ENCODE results near the gene BNIPL.

The BNIPL gene

DNA sequence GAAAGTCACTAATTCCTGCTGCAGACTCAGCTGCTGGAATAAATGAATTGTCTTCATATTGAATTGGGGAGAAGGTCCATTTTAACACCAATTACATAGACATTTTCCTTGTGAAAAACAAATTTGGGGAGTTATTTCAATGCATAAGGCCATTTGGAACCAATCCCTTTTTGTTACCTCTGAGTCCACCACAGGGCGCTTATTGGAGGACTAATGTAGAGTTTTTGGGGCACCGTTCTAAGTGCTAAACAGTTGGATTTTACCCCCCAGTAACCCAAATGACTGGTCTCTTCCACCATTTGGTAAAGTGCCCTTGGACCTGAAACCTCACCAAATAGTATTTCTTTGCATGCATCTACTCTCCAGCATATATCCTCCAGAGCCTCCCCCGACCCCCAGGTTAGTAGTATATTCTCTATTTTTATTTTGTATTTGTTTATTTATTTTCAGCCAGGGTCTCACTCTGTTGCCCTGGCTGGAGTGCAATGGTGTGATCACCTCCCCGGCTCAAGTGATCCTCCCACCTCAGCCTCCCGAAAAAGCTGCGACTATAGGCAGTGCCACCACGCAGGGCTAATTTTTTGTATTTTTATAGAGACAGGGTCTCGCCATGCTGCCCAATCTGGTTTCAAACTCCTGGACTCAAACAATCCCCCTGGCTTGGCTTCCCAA, 26.6 kb upstream of the BNIPL start:
- no peak for DNase-seq (ENCODE audit: low read depth in 2 of 2)

GRCh38 chr1:151010346-151010726, 26.1 kb upstream of the BNIPL start:
- DNase-seq (ENCODE audit: low read depth in 2 of 2) = no peak

GRCh38 chr1:151011154-151011850, 25.1 kb upstream of the BNIPL start:
- DNase-seq (ENCODE audit: low read depth in 2 of 2) = no peak

- no peak for DNase-seq (ENCODE audit: low read depth in 2 of 2)
Measured at GRCh38 chr1:151012684-151013471, 23.5 kb upstream of the BNIPL start.

- DNase-seq (ENCODE audit: low read depth in 2 of 2) = no peak
Measured at GRCh38 chr1:151013518-151013917, 22.9 kb upstream of the BNIPL start.

- peak; percentile 64 to 80 for DNase-seq (ENCODE audit: low read depth in 2 of 2)
Measured at GRCh38 chr1:151024540-151025146, 11.7 kb upstream of the BNIPL start.

DNA sequence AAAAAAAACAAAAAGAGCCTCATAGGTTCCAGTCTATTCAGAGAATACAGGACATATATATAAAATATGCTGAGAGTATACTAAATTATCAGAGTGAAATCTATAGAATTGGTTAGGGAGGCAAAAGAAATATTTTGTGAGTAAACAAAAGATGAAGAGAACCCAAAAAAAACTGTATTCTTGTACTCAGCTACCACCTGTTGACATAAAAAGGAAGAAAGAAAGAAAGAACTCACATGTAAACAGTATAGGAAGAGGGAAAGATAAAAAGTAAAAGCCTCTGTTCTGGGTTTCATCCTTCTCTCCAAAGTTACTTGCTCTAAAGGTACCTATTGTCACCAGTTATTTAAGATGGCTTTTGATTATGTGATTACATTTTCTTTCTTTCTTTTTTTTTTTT, 9.9 kb upstream of the BNIPL start:
- DNase-seq (ENCODE audit: low read depth in 2 of 2) = no peak

DNA sequence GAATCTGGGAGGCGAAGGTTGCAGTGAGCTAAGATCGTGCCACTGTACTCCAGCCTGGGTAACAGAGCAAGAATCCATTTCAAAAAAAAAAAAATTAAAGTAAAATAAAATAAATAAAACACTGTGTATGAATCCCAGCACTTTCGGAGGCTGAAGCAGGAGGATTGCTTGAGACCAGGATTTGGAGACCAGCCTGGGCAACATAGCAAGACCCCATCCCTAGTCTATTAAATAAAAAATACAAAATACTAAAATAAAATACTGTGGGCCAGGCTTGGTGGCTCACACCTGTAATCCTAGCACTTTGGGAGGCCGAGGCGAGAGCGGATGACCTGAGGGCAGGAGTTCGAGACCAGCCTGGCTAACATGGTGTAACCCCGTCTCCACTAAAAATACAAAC, 4.2 kb upstream of the BNIPL start:
- DNase-seq (ENCODE audit: low read depth in 2 of 2) = no peak

GRCh38 chr1:151035167-151035566, 1.2 kb upstream of the BNIPL start:
- no peak for DNase-seq (ENCODE audit: low read depth in 2 of 2)

DNA sequence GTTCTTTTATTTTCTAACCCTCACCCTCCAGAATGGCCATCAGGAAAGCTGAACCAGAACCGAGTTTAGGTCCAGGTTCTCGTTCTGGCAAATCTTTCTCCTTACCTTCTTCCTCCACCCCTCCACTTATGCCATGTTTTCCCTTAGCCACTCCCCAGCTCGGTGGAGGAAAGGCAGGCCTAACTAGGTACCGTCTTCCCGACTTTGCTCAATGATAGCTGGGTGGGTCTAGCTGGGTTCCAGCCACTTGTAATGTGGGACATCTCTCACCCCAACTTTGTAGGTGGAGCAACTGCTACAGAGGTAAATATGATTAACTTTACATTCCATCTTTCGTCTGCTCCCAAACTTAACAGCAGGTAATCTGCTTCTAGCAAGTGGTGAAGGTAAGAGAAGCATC, 646 bp downstream of the BNIPL start:
- DNase-seq (ENCODE audit: low read depth in 2 of 2) = no peak

GRCh38 chr1:151039521-151039920, 3.1 kb downstream of the BNIPL start:
- DNase-seq (ENCODE audit: low read depth in 2 of 2) = no peak

DNA sequence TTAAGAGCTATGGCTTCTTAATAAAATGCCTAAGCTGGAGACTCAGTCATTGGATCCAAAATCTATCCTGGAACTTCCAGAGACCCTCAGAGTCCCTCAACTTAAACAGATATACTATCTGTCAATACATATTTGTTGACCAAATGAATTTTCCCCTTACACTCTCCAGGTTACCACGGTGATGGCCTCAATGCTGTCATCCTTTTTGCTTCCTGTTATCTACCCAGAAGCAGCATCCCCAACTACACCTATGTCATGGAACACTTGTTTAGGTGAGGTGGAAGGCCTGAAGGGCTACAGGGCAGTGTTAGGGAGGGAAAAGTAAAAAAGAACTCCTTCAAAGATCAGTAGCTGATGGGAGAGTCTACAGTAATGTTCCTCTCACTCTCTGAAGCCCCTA, 6.8 kb downstream of the BNIPL start:
- no peak for DNase-seq (ENCODE audit: low read depth in 2 of 2)

DNA sequence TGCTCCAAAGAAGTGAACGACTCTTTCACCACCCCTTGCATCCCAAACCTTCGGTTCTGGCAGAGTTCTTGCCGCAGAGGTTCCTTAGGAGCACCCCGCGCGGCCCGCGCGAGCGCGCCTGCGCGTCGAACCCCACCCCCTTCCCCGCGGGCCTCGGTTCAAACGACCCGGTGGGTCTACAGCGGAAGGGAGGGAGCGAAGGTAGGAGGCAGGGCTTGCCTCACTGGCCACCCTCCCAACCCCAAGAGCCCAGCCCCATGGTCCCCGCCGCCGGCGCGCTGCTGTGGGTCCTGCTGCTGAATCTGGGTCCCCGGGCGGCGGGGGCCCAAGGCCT, 11.2 kb downstream of the BNIPL start, which contains the start of gene C1orf56:
Gene C1orf56, plus strand, starts transcription at position 161 of the 334 bp plus-strand sequence. Its CDS starts 97 bp downstream, at position 258.
- no peak for DNase-seq (ENCODE audit: low read depth in 2 of 2)

DNA sequence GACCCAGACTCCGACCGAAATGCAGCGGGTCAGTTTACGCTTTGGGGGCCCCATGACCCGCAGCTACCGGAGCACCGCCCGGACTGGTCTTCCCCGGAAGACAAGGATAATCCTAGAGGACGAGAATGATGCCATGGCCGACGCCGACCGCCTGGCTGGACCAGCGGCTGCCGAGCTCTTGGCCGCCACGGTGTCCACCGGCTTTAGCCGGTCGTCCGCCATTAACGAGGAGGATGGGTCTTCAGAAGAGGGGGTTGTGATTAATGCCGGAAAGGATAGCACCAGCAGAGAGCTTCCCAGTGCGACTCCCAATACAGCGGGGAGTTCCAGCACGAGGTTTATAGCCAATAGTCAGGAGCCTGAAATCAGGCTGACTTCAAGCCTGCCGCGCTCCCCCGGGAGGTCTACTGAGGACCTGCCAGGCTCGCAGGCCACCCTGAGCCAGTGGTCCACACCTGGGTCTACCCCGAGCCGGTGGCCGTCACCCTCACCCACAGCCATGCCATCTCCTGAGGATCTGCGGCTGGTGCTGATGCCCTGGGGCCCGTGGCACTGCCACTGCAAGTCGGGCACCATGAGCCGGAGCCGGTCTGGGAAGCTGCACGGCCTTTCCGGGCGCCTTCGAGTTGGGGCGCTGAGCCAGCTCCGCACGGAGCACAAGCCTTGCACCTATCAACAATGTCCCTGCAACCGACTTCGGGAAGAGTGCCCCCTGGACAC, 11.7 kb downstream of the BNIPL start:
- no peak for DNase-seq (ENCODE audit: low read depth in 2 of 2)

DNA sequence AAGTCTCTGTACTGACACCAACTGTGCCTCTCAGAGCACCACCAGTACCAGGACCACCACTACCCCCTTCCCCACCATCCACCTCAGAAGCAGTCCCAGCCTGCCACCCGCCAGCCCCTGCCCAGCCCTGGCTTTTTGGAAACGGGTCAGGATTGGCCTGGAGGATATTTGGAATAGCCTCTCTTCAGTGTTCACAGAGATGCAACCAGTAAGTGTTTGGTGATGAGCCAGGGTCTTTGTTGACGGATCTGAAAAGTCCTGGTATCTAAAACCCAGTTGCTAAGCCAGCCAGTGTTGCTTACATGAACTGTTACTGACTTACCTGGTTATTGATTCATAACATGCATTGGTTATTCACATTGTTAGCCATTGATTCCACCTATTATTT, 12.3 kb downstream of the BNIPL start:
- DNase-seq (ENCODE audit: low read depth in 2 of 2) = no peak

- DNase-seq (ENCODE audit: low read depth in 2 of 2) = no peak
Measured at GRCh38 chr1:151049458-151049857, 13.1 kb downstream of the BNIPL start.

- no peak for DNase-seq (ENCODE audit: low read depth in 2 of 2)
Measured at GRCh38 chr1:151050051-151050688, 13.8 kb downstream of the BNIPL start.

- no peak for DNase-seq (ENCODE audit: low read depth in 2 of 2)
Measured at GRCh38 chr1:151051356-151052009, 15.1 kb downstream of the BNIPL start.

GRCh38 chr1:151054971-151055547, 18.7 kb downstream of the BNIPL start:
- DNase-seq (ENCODE audit: low read depth in 2 of 2) = no peak

GRCh38 chr1:151055581-151055980, 19.2 kb downstream of the BNIPL start:
- no peak for DNase-seq (ENCODE audit: low read depth in 2 of 2)

Data from stimulated activated CD4-positive, alpha-beta T cell treated with anti-CD3 and anti-CD28 coated beads, Interleukin-15, amount 100 ng/mL, for 48 hours (primary cell).